Measurements from ENCODE around the gene SMIM10L2A. TPM values are rescaled to one million over a fixed set of nuclear protein-coding genes. Genes with fewer than 3 reads are reported as not detected.

Gene SMIM10L2A
- total RNA-seq, 2 donors from 2014 or later: 5.0 to 14.8 TPM

DNA sequence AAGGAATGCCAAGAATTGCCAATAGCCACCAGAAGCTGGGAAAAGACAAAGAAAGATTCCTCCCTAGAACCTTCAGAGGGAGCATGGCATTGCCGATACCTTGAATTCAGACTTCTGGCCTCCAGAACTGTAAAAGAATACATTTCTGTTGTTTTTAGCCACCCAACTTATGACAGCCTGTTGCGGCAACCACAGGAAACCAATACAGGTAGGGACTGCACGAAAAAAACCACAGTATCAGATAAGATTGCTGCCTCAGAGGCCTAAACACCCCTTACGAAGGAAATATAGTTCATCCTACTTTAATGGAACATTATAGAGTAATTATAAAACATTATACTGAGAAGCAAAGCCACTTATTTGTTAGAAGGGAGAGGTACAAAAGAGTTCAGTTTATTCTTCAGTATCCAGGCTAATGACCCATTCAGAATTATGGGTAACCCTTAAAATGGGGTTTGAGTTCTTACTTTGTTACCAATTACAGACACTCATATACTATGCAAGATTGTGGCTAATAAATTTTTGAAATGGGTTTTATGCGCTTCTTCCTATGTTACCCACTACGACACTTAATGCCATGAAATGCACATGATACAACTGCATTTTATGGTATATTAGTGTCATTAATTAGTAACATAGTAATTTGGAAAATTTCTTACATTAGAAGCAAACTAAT is 37.4 kb upstream of the SMIM10L2A start:
- Histone ChIP-seq H3K9me3 (no peaks in the 10 kb centered on the region), H3K4me1 (replicated peaks) (no peaks in the 10 kb centered on the region), H3K27me3 (replicated peaks; ENCODE audit: insufficient read depth) (no peaks in the 10 kb centered on the region), H3K36me3 (no peaks in the 10 kb centered on the region), H3K4me3 (no peak overlapping the region), H3K27ac (no peak overlapping the region)
- no peak for DNase-seq (ENCODE audit: low spot score)
- TF ChIP-seq POLR2AphosphoS5 (IDR thresholded peaks at IDR 0.05) (no peak), POLR2A (IDR thresholded peaks at IDR 0.05) (no peak)
- TF ChIP-seq, protein P1, sequence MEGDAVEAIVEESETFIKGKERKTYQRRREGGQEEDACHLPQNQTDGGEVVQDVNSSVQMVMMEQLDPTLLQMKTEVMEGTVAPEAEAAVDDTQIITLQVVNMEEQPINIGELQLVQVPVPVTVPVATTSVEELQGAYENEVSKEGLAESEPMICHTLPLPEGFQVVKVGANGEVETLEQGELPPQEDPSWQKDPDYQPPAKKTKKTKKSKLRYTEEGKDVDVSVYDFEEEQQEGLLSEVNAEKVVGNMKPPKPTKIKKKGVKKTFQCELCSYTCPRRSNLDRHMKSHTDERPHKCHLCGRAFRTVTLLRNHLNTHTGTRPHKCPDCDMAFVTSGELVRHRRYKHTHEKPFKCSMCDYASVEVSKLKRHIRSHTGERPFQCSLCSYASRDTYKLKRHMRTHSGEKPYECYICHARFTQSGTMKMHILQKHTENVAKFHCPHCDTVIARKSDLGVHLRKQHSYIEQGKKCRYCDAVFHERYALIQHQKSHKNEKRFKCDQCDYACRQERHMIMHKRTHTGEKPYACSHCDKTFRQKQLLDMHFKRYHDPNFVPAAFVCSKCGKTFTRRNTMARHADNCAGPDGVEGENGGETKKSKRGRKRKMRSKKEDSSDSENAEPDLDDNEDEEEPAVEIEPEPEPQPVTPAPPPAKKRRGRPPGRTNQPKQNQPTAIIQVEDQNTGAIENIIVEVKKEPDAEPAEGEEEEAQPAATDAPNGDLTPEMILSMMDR (IDR thresholded peaks at IDR 0.05): no peak
- WGBS: 76% methylated on average over 6 of the region's 6 CpGs
- intact Hi-C loops (cut with DNase I): no loop called here

DNA sequence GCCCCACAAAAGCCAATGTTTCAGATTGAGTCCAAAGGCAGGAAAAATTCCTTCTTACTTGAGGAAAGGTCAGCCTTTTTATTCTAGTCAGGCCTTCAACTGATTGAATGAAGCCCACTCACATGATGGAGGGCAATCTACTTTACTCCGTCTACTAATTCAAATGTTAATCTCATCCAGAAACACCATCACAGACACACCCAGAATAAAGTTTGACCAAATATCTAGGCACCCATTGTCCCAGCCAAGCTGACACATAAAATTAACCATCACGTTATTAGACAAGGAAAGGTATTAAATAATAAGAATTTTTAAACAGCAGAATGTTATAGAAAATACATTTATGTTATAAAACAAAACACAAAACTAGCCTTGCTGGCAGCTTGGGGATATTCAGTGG is 32.9 kb upstream of the SMIM10L2A start:
- no peaks in the 10 kb centered on the region for H3K36me3 ChIP-seq
- intact Hi-C loops (cut with DNase I): no loop called here
- no peak for DNase-seq (ENCODE audit: low spot score)
- no peaks in the 10 kb centered on the region for H3K4me1 ChIP-seq (replicated peaks)
- TF ChIP-seq, protein P1 (IDR thresholded peaks at IDR 0.05): no peak
- TF ChIP-seq POLR2A (IDR thresholded peaks at IDR 0.05) (no peak), POLR2AphosphoS5 (IDR thresholded peaks at IDR 0.05) (no peak)
- WGBS: 83% methylated on average over 2 of the region's 2 CpGs
- no peak overlapping the region for H3K27ac ChIP-seq
- H3K9me3 ChIP-seq: no peaks in the 10 kb centered on the region
- H3K27me3 ChIP-seq (replicated peaks; ENCODE audit: insufficient read depth): no peaks in the 10 kb centered on the region
- H3K4me3 ChIP-seq: no peak overlapping the region

DNA sequence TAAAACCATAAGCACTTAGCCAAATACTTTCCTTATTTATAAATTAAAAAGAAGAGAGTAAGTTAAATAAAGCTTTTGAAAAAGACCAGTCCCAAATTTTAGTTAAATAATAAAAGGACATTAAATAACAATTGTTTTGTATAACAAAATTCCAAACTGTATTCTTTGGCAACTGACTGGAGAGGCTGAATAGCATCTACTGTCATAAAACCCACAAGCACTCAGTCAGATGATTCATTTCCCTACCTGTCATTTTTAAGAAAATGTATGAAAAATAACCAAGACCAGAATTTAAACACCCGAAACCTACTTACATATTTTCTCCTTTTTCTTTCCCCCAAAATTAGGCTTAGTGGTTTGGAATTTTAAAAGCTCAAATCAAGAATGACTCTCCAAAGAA is 32.5 kb upstream of the SMIM10L2A start:
- Histone ChIP-seq H3K4me3 (no peak overlapping the region), H3K27me3 (replicated peaks; ENCODE audit: insufficient read depth) (no peaks in the 10 kb centered on the region), H3K27ac (no peak overlapping the region), H3K36me3 (no peaks in the 10 kb centered on the region), H3K9me3 (no peaks in the 10 kb centered on the region), H3K4me1 (replicated peaks) (no peaks in the 10 kb centered on the region)
- no peak for TF ChIP-seq POLR2A (IDR thresholded peaks at IDR 0.05)
- TF ChIP-seq, protein P1 (IDR thresholded peaks at IDR 0.05): no peak
- TF ChIP-seq POLR2AphosphoS5 (IDR thresholded peaks at IDR 0.05): no peak
- no peak for DNase-seq (ENCODE audit: low spot score)
- intact Hi-C loops (cut with DNase I): no loop called here
- WGBS: 85% methylated on average over 1 of the region's 1 CpG

DNA sequence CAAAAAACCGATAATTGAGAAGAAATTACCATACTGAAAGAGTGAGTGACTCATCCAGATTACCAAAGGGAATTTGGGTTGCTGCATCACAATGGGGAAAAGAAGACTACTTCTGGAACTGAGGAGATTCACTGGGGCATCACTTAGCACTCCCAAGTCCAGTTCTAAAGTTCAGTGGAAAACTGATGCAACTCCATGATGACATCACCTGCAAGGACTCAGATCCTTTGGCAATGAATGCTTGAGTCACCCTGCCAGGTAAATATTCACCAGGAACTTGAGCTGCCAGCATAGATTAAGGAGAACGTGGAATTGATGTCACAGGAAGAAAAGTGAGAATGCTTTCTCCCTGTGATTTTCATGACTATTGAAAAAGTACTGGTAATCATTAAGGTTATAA is 32.0 kb upstream of the SMIM10L2A start:
- Histone ChIP-seq H3K36me3 (no peaks in the 10 kb centered on the region), H3K4me1 (replicated peaks) (no peaks in the 10 kb centered on the region), H3K27me3 (replicated peaks; ENCODE audit: insufficient read depth) (no peaks in the 10 kb centered on the region), H3K4me3 (no peak overlapping the region), H3K9me3 (no peaks in the 10 kb centered on the region), H3K27ac (no peak overlapping the region)
- 32% methylated on average over 2 of the region's 2 CpGs for WGBS
- no peak for TF ChIP-seq POLR2AphosphoS5 (IDR thresholded peaks at IDR 0.05)
- no peak for TF ChIP-seq POLR2A (IDR thresholded peaks at IDR 0.05)
- TF ChIP-seq, protein P1 (IDR thresholded peaks at IDR 0.05): no peak
- DNase-seq (ENCODE audit: low spot score): no peak
- intact Hi-C loops (cut with DNase I): no loop called here

DNA sequence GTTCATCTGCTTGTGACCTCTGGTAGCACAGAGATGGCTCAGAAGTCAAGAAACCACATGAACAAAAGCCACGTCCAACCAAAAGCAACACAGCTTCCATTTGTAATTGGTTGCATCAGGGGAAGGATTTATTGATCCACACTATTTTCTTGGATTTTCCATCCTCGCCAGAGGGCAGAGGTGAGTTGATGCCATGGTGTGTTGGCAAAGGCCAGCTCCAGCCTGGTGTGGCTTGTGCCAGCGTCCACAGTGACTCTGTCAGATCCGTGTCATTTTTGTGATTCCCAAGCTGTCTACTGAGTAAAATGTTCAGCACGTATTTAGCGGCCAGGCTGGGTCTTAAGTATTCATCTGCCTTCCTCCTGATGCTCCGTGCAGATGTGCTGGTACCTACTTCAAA is 30.0 kb upstream of the SMIM10L2A start:
- WGBS: 95% methylated on average over 4 of the region's 7 CpGs

More for the DNA sequence above, 30.0 kb upstream of the SMIM10L2A start:
- intact Hi-C loops (cut with DNase I): no loop called here
- Histone ChIP-seq H3K4me1 (replicated peaks) (no peaks in the 10 kb centered on the region), H3K36me3 (no peaks in the 10 kb centered on the region), H3K9me3 (no peaks in the 10 kb centered on the region), H3K27ac (no peak overlapping the region), H3K27me3 (replicated peaks; ENCODE audit: insufficient read depth) (no peaks in the 10 kb centered on the region), H3K4me3 (no peak overlapping the region)
- no peak for DNase-seq (ENCODE audit: low spot score)
- TF ChIP-seq, protein P1 (IDR thresholded peaks at IDR 0.05): no peak
- no peak for TF ChIP-seq POLR2AphosphoS5 (IDR thresholded peaks at IDR 0.05)
- TF ChIP-seq POLR2A (IDR thresholded peaks at IDR 0.05): no peak

All from prostate gland (tissue), 2 donors.